GM12878 (cell line): ENCODE data around the gene NMNAT1. TPM values are rescaled to one million over a fixed set of nuclear protein-coding genes. Genes with fewer than 3 reads are reported as not detected.

ENCODE experiments used
- ATAC-seq: fragments of 200-7000 bp; cut with Tn5 transposase; 3 replicates; pipeline ENCODE4 v1.9.1; 2020; ENCODE audit warnings: mild to moderate bottlenecking, moderate library complexity
- BruUV-seq: library from RNA; stranded (reverse); fragments of 400-500 nt; replicated peaks from 2 replicates; lab custom pipeline; 2021; lab: Mats Ljungman, UMichigan
- CTCF ChIA-PET: fragments of 300-600 bp; sonication (Branson Sonifier 250); formaldehyde crosslinking; extraction: SDS; loops from one replicate; lab custom pipeline; 2021; ENCODE audit warnings: inconsistent platforms; lab: Yijun Ruan, JAX
- POLR2A ChIA-PET: fragments of 350-600 bp; formaldehyde crosslinking; extraction: SDS; loops from one replicate; lab custom pipeline; 2021; ENCODE audit warnings: inconsistent platforms; lab: Charles Lee
- RAD21 ChIA-PET: fragments of 300-600 bp; sonication (Branson Sonifier 250); formaldehyde crosslinking; loops from one replicate; lab custom pipeline; 2023; ENCODE audit warnings: antibody characterized with exemption; ENCODE audit not compliant: unreplicated experiment; lab: Charles Lee
- SMC1A ChIA-PET: fragments of 300-600 bp; sonication (Branson Sonifier 250); formaldehyde crosslinking; loops from one replicate; lab custom pipeline; 2023; ENCODE audit not compliant: unreplicated experiment, uncharacterized antibody; lab: Charles Lee
- DNase-seq: peaks from one replicate; pipeline ENCODE4 v3.0.0-alpha.2; 2011; ENCODE audit warnings: low read depth, low spot score
- FAIRE-seq: peaks from 3 replicates; lab custom pipeline; 2011; peaks lifted over from hg19 to GRCh38; lab: Jason Lieb, UNC
- H2AFZ ChIP-seq: 2 replicates; pipeline ENCODE4 v1.6.0; 2011; ENCODE audit warnings: low read depth, low read length, control low read depth; ENCODE audit not compliant: control insufficient read depth
- H3K27ac ChIP-seq: 2 replicates; pipeline ENCODE4 v1.5.1; 2011; ENCODE audit warnings: control low read depth; ENCODE audit not compliant: control insufficient read depth, insufficient read depth
- H3K27me3 ChIP-seq, 2 experiments: replicated peaks in 1 of 2; 2 replicates each; pipeline versions ENCODE4 v1.6.0 to v1.6.1; 2011; ENCODE audit warnings: low read length in 1 of 2; ENCODE audit not compliant: control insufficient read depth in 2 of 2, insufficient read depth in 2 of 2
- H3K36me3 ChIP-seq, 2 experiments: 2 replicates each; pipeline ENCODE4 v1.5.1; 2011; ENCODE audit warnings: low read length in 1 of 2; ENCODE audit not compliant: control insufficient read depth in 2 of 2, insufficient read depth in 2 of 2
- H3K4me1 ChIP-seq: 2 replicates; pipeline ENCODE4 v1.6.1; 2011; ENCODE audit warnings: mild to moderate bottlenecking, low read length, moderate library complexity, mixed read lengths; ENCODE audit not compliant: control insufficient read depth, insufficient read depth
- H3K4me2 ChIP-seq: 2 replicates; pipeline ENCODE4 v1.6.0; 2011; ENCODE audit warnings: control low read depth; ENCODE audit not compliant: control insufficient read depth, insufficient read depth
- H3K4me3 ChIP-seq: fragments of 200-600 bp; sonication (generic); 2 replicates; pipeline ENCODE4 v1.5.1; 2016
- H3K79me2 ChIP-seq: 2 replicates; pipeline ENCODE4 v1.6.0; 2011; ENCODE audit warnings: low read length; ENCODE audit not compliant: control insufficient read depth, insufficient read depth
- H3K9ac ChIP-seq: 2 replicates; pipeline ENCODE4 v1.8.0; 2011; ENCODE audit warnings: low read length, control low read depth, mixed read lengths; ENCODE audit not compliant: control insufficient read depth, insufficient read depth
- H3K9me3 ChIP-seq: replicated peaks from 3 replicates; pipeline ENCODE4 v1.5.1; 2011; ENCODE audit warnings: mild to moderate bottlenecking, low read length; ENCODE audit not compliant: control insufficient read depth, insufficient read depth
- H4K20me1 ChIP-seq: 2 replicates; pipeline ENCODE4 v1.6.0; 2011; ENCODE audit not compliant: control insufficient read depth, insufficient read depth
- DPF2 ChIP-seq: fragments of 450-650 bp; IDR thresholded peaks from 2 replicates; pipeline ENCODE4 v1.6.1; 2017; ENCODE audit warnings: mild to moderate bottlenecking
- EED ChIP-seq: sonication (generic); IDR thresholded peaks from 2 replicates; pipeline ENCODE4 v1.6.1; 2016; ENCODE audit warnings: antibody characterized with exemption, low read depth
- ETV6 ChIP-seq, 2 experiments: fragments of 450-650 bp in 1 of 2; IDR thresholded peaks in 1 of 2; conservative IDR thresholded peaks in 1 of 2; 2 replicates each; pipeline ENCODE4 v1.6.1; 2014; ENCODE audit warnings: antibody characterized with exemption in 1 of 2, borderline replicate concordance in 1 of 2, low read depth in 1 of 2, mild to moderate bottlenecking in 1 of 2, moderate library complexity in 1 of 2
- IRF4 ChIP-seq: IDR thresholded peaks from 2 replicates; pipeline ENCODE4 v1.6.1; 2011; ENCODE audit warnings: low read depth, low read length
- JUNB ChIP-seq: IDR thresholded peaks from 2 replicates; pipeline ENCODE4 v1.6.1; 2016; ENCODE audit warnings: antibody characterized with exemption, mild to moderate bottlenecking
- KAT2A ChIP-seq: conservative IDR thresholded peaks from 2 replicates; pipeline ENCODE4 v1.6.1; 2011; ENCODE audit warnings: low read depth, low read length; ENCODE audit not compliant: control insufficient read depth
- MAX ChIP-seq: IDR thresholded peaks from 2 replicates; pipeline ENCODE4 v1.6.1; 2012; ENCODE audit warnings: low read depth, low read length, improper control_type of control experiment
- NBN ChIP-seq: fragments of 450-650 bp; IDR thresholded peaks from 2 replicates; pipeline ENCODE4 v1.6.1; 2016
- NR2C1 ChIP-seq: fragments of 450-650 bp; IDR thresholded peaks from 2 replicates; pipeline ENCODE4 v1.6.1; 2017; ENCODE audit warnings: antibody characterized with exemption, mild to moderate bottlenecking, moderate library complexity
- PKNOX1 ChIP-seq: fragments of 450-650 bp; IDR thresholded peaks from 2 replicates; pipeline ENCODE4 v1.6.1; 2016; ENCODE audit warnings: mild to moderate bottlenecking
- SUZ12 ChIP-seq: fragments of 200-600 bp; sonication (generic); IDR thresholded peaks from one replicate; pipeline ENCODE4 v1.6.1; 2018; ENCODE audit warnings: antibody characterized with exemption, mild to moderate bottlenecking; ENCODE audit not compliant: unreplicated experiment
- TBL1XR1 ChIP-seq: IDR thresholded peaks from 2 replicates; pipeline ENCODE4 v1.6.1; 2012; ENCODE audit warnings: low read depth, low read length, improper control_type of control experiment
- ZBED1 ChIP-seq: IDR thresholded peaks from 2 replicates; pipeline ENCODE4 v1.6.1; 2016; ENCODE audit warnings: borderline replicate concordance
- ZZZ3 ChIP-seq: IDR thresholded peaks from 2 replicates; pipeline ENCODE4 v1.6.1; 2011; ENCODE audit warnings: low read depth; ENCODE audit not compliant: control insufficient read depth, insufficient read length
- WGBS: methylation state at CpG from one replicate; pipeline ENCODE4 v1.1.6; 2016; ENCODE audit warnings: low lambda C conversion rate; ENCODE audit not compliant: insufficient replicate concordance, insufficient coverage; ENCODE audit errors: missing lambda C conversion rate; 5-methylcytosine and 5-hydroxymethylcytosine counted together
- in situ Hi-C: fragments of 300-500 bp; cut with MboI; formaldehyde crosslinking; loops from 9 replicates; pipeline ENCODE4 v1.14.3; 2018; ENCODE audit warnings: mixed read lengths
- intact Hi-C: fragments of 100-400 bp; cut with micrococcal nuclease; formaldehyde crosslinking; loops from one replicate; pipeline ENCODE4 v1.14.2; 2022; ENCODE audit not compliant: unreplicated experiment
- polyA plus RNA-seq, 11 experiments: library from polyadenylated mRNA; depleted of rRNA in 4 of 11; unstranded in 6 of 11; stranded (reverse) in 5 of 11; fragments of >200 nt; fragmentation: Nextera tagmentation in 4 of 11; fragmentation: Illumina TruSeq in 1 of 11; extraction: Ambion mirVana in 4 of 11; extraction: Trizol in 1 of 11; gene quantifications; 1 replicate in 1 of 11; 2 replicates in 10 of 11; pipeline versions ENCODE4 v1.2.1 to v1.2.3, GENCODE V29; 2011 to 2016; ENCODE audit warnings: inconsistent platforms in 2 of 11, missing spikeins in 2 of 11, low read depth in 1 of 11
- total RNA-seq, 4 experiments: library from RNA; depleted of rRNA in 3 of 4; stranded (reverse); fragments of >200 nt in 3 of 4; fragmentation: Illumina TruSeq in 1 of 4; extraction: Trizol in 1 of 4; gene quantifications; 2 replicates each; pipeline versions ENCODE4 v1.2.1 to v1.2.3, GENCODE V29; 2013 to 2021
- TF ChIP-seq, protein P1 (sequence below): fragments of 150-350 bp; IDR thresholded peaks from 2 replicates; pipeline ENCODE4 v1.6.1; 2016; ENCODE audit warnings: low read depth, low read length
- TF ChIP-seq, protein P2 (sequence below): fragments of 450-650 bp; IDR thresholded peaks from 2 replicates; pipeline ENCODE4 v1.6.1; 2018; ENCODE audit warnings: borderline replicate concordance, mild to moderate bottlenecking; ENCODE audit not compliant: partially characterized antibody

Gene NMNAT1
- total and polyA plus RNA-seq, 10 of the 15 experiments (the other 5 are each of a cell fraction or from before 2014, with no cell fraction given), result 7.2 to 16.7 (median 11.7) TPM

- peak; percentile 93 for DNase-seq
- in situ Hi-C loops, result no loop called here
- TF ChIP-seq ZBED1 (no peak), MAX (no peak), KAT2A (no peak), SUZ12 (no peak), JUNB (no peak), PKNOX1 (no peak), NBN (peak; percentile 76; the same call in 1 of the 2 replicates), EED (peak; percentile 45; the same call in 1 of the 2 replicates), NR2C1 (no peak), ETV6 (conservative IDR thresholded peaks at IDR 0.05 in 1 of 2, IDR thresholded peaks at IDR 0.05 in 1 of 2; ENCODE audit: borderline replicate concordance in 1 of 2, low read depth in 1 of 2) (no peak), ZZZ3 (no peak), TBL1XR1 (no peak), DPF2 (no peak), IRF4 (no peak)
- TF ChIP-seq, protein P1, sequence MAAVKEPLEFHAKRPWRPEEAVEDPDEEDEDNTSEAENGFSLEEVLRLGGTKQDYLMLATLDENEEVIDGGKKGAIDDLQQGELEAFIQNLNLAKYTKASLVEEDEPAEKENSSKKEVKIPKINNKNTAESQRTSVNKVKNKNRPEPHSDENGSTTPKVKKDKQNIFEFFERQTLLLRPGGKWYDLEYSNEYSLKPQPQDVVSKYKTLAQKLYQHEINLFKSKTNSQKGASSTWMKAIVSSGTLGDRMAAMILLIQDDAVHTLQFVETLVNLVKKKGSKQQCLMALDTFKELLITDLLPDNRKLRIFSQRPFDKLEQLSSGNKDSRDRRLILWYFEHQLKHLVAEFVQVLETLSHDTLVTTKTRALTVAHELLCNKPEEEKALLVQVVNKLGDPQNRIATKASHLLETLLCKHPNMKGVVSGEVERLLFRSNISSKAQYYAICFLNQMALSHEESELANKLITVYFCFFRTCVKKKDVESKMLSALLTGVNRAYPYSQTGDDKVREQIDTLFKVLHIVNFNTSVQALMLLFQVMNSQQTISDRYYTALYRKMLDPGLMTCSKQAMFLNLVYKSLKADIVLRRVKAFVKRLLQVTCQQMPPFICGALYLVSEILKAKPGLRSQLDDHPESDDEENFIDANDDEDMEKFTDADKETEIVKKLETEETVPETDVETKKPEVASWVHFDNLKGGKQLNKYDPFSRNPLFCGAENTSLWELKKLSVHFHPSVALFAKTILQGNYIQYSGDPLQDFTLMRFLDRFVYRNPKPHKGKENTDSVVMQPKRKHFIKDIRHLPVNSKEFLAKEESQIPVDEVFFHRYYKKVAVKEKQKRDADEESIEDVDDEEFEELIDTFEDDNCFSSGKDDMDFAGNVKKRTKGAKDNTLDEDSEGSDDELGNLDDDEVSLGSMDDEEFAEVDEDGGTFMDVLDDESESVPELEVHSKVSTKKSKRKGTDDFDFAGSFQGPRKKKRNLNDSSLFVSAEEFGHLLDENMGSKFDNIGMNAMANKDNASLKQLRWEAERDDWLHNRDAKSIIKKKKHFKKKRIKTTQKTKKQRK, result no peak
- TF ChIP-seq, protein P2, sequence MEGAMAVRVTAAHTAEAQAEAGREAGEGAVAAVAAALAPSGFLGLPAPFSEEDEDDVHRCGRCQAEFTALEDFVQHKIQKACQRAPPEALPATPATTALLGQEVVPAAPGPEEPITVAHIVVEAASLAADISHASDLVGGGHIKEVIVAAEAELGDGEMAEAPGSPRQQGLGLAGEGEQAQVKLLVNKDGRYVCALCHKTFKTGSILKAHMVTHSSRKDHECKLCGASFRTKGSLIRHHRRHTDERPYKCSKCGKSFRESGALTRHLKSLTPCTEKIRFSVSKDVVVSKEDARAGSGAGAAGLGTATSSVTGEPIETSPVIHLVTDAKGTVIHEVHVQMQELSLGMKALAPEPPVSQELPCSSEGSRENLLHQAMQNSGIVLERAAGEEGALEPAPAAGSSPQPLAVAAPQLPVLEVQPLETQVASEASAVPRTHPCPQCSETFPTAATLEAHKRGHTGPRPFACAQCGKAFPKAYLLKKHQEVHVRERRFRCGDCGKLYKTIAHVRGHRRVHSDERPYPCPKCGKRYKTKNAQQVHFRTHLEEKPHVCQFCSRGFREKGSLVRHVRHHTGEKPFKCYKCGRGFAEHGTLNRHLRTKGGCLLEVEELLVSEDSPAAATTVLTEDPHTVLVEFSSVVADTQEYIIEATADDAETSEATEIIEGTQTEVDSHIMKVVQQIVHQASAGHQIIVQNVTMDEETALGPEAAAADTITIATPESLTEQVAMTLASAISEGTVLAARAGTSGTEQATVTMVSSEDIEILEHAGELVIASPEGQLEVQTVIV, result no peak
Observed at GRCh38 chr1:9910423-9911178, 32.7 kb upstream of the NMNAT1 start.

More at GRCh38 chr1:9910423-9911178, 32.7 kb upstream of the NMNAT1 start:
- intact Hi-C loops, result loop anchor here (2.0 kb wide), 1 partner anchor 32 kb away; the partner anchor contains the start of genes LZIC and NMNAT1
- peak overlapping the region; percentile 79 for H3K4me3 ChIP-seq
- POLR2A ChIA-PET, result interaction anchor here (0.6 to 1.0 kb wide), 4 partner anchors 12 to 282 kb away, joined by 3 to 5 read pairs (median 3); partner anchors contain the start of genes LZIC and NMNAT1
- no peaks in the 10 kb centered on the region for H3K9me3 ChIP-seq
- H3K27ac ChIP-seq, result peak overlapping the region; percentile 85
- no peaks in the 10 kb centered on the region for H3K27me3 ChIP-seq
- H3K4me2 ChIP-seq, result peak overlapping the region; percentile 81
- CTCF ChIA-PET, result interaction anchor here (0.7 to 1.0 kb wide), 5 partner anchors 36 to 90 kb away, joined by 3 to 4 read pairs (median 3); no protein-coding TSS in a partner anchor
- ATAC-seq (peak; percentile 98), FAIRE-seq (peak; percentile 78)
- peaks cover 8% of the 10 kb centered on the region for H3K4me1 ChIP-seq
- WGBS, result 1% methylated on average over 33 of the region's 45 CpGs
- no peaks in the 10 kb centered on the region for H4K20me1 ChIP-seq
- SMC1A ChIA-PET, result interaction anchor here (0.9 to 1.0 kb wide), 2 partner anchors 31 to 34 kb away, joined by 4 read pairs; no protein-coding TSS in a partner anchor
- H3K36me3 ChIP-seq, result no peaks in the 10 kb centered on the region
- H3K9ac ChIP-seq, result peak overlapping the region; percentile 84
- peaks cover 3% of the 10 kb centered on the region; the same call in 1 of the 2 replicates for H3K79me2 ChIP-seq
- peak overlapping the region; percentile 70 for H2AFZ ChIP-seq
- RAD21 ChIA-PET, result interaction anchor here (0.5 to 1.2 kb wide), 5 partner anchors 23 to 280 kb away, joined by 3 to 13 read pairs (median 4); partner anchors contain the start of genes LZIC and NMNAT1
- TSS peak; percentile 80 for BruUV-seq
